ENCODE results near the gene NMB.
"Not testable (repeated sequence)": the region's sequence is repeated elsewhere in the genome, so short reads cannot be mapped to it uniquely, and the experiment has no call there.

Gene NMB

GRCh38 chr15:84654689-84655453, 3.1 kb downstream of the NMB start:
- no peak for DNase-seq

- peak; percentile 33 for DNase-seq
Observed at GRCh38 chr15:84653910-84654688, 3.9 kb downstream of the NMB start, which contains the start of gene WDR73. Gene WDR73, minus strand, starts transcription at chr15:84654283. Its CDS starts 9 bp downstream, at chr15:84654274.

- no peak for DNase-seq
Observed at GRCh38 chr15:84653584-84653909, 4.5 kb downstream of the NMB start.

DNA sequence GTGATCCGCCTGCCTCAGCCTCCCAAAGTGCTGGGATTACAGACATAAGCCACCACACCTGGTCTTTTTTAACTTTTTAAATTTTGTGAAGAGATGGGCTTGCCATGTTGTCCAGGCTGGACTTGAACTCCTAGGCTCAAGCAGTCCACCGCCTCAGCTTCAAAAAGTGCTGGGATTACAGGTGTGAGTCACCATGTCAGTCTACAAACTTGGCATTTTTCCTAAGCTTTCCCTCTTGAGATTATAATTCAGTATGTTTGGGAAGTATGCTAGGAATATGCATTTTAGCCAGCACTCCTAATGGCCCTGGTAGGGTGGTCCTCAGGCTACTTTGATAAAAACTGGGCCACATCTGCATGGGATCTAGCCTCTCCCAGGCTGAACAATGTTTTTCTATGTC, 8.3 kb downstream of the NMB start:
- no peak for DNase-seq

- DNase-seq, result no peak
Observed at GRCh38 chr15:84648539-84648938, 9.5 kb downstream of the NMB start.

DNA sequence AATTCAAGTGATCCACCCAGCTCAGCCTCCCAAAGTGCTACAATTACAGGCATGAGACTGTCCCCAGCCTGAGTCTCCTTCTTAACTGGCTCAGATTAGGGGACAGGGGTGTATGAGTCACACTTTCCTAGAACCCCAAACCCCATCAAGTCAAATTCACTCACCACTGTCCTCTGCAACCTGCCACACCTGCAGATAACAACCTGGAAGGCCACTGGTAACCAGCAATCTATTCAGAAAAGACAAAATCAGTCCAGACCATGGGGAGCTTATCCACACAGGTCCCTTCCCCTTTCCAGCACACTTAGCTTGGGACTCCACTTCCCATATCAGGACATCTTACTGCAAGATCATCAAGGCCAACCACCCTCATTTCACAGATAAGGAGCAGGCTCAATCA, 10.3 kb downstream of the NMB start:
- DNase-seq, result no peak

GRCh38 chr15:84645997-84646396, 12.0 kb downstream of the NMB start:
- no peak for DNase-seq

DNA sequence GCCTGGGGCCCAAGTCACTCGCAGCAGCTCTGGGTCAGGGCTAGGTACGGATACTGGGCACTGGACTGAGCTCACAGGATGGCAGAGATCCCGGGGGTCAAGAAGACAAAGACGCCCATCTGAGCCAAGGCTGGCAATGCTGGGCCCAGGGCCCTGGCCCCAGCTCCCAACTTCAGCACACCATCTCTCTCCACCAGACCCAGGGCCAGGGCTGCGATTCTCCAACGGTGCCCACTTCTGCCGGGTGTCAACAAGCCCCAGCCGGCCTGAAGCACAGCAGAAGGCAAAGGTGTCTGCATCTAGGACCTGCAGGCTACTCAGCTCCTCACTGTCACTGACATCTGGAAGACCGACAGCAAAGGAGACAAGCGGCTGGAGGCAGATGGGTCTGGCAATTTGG, 12.5 kb downstream of the NMB start:
- DNase-seq, result no peak

- no peak for DNase-seq
Observed at GRCh38 chr15:84643838-84644237, 14.2 kb downstream of the NMB start.

DNA sequence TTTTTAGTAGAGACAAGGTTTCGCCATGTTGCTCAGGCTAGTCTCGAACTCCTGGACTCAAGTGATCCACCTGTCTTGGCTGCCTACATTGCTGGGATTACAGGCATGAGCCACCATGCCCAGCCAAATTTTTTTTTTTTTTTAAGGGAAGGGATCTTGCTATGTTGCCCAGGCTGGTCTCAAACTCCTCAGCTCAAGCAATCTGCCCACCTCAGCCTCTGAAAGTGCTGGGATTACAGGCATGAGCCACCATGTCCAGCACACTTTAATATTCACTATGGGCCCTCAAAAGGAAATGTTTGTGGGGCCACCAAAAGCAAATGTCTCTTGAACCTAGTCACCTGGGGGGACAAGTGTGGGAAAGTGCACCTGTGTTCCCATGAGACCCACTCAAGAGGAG, 15.4 kb downstream of the NMB start:
- not testable (repeated sequence) for DNase-seq

DNA sequence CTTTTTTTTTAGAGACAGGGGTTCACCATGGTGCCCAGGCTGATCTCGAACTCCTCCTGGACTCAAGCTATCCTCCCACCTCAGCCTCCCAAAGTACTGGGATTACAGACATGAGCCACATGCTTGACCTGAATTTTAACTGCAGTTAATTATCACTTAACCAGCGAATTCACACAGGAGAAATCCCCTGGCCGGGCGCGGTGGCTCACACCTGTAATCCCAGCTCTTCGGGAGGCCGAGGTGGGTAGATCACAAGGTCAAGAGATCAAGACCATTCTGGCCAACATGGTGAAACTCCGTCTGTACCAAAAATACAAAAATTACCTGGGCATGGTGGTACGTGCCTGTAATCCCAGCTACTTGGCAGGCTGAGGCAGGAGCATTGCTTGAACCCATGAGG, 16.1 kb downstream of the NMB start:
- not testable (repeated sequence) for DNase-seq

DNA sequence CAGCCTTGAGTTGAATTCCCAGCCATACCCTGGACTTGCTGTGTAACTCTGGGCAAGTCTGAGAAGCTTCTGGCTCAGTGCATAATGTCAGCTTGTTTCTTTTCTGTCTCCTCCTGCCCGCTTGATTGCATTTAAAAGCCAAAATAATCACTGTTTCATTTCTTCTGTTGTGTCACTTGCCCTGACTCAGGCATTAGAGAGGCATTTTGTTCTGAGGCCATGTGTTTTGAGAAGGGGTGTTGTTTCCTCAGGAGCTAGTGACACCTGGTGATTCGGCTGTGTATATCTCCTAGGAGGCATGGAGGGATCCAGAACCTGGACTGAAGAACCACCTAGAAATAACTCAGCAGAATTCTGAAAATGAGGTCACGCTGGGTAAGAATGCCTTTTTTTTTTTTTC, 19.9 kb downstream of the NMB start:
- no peak for DNase-seq

DNA sequence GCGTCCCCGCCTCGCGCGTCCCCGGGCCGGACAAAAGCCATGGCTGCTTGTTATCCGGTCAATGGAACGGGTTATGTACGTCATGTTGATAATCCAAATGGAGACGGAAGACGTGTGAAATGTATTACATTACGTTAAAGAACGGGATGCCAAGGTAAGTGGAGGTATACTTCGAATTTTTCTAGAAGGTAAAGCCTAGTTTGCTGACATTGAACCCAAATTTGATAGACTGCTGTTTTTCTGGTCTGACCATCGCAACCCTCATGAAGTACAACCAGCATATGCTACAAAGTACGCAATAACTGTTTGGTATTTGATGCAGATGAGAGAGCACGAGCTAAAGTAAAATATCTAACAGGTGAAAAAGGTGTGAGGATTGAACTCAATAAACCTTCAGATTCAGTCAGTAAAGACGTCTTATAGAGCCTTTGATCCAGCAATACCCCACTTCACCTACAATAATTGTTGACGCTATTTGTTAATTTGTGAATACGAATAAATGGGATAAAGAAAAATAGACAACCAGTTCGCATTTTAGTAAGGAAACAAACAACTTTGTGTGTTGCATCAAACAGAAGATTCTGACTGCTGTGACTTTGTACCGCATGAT, 23.7 kb downstream of the NMB start:
- DNase-seq, result no peak

- no peak for DNase-seq
Observed at GRCh38 chr15:84633311-84634227, 24.4 kb downstream of the NMB start.

DNA sequence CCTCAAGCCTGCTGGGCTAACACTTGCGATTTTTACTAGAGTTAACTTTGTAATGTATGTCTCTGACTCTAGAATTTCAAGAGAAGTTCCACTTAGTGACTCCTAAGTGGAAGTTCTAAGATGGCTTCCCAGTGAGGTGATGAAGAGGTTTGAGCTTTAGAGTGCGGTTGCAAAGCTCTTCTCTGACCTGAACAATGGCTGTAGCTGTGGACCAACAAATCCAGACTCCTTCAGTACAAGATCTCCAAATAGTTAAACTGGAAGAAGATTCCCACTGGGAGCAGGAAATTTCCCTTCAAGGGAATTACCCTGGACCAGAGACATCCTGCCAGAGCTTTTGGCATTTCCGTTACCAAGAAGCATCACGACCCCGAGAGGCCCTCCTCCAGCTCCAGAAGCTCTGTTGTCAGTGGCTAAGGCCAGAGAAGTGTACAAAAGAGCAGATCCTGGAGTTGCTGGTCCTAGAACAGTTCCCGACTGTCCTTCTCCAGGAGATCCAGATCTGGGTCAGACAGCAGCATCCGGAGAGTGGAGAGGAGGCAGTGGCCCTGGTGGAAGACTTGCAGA, 26.2 kb downstream of the NMB start:
- no peak for DNase-seq

GRCh38 chr15:84629033-84629432, 29.0 kb downstream of the NMB start:
- no peak for DNase-seq

GRCh38 chr15:84625123-84625522, 32.9 kb downstream of the NMB start:
- DNase-seq, result no peak

DNA sequence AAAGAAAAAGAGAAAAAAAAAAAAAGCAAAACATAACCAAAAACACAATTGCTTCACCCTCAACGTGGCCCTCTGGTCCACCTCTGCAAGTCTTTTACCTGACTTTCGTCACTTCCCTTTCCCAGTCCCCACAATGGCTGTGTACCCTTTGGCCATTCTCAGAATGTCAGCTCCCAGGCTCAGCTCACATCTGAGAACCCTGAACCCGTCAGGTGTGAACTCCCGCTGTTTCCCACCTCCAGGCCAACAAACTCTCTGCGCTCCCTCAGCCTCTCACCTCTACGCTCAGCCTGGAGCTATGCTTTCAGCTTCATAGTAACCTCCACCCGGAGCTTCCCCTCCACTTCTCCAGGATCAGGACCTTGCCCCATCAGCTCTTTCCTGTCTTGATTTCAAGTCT, 33.6 kb downstream of the NMB start:
- no peak for DNase-seq

GRCh38 chr15:84621358-84621979, 36.5 kb downstream of the NMB start:
- DNase-seq, result no peak

- DNase-seq, result no peak
Observed at GRCh38 chr15:84620626-84621025, 37.4 kb downstream of the NMB start.

DNA sequence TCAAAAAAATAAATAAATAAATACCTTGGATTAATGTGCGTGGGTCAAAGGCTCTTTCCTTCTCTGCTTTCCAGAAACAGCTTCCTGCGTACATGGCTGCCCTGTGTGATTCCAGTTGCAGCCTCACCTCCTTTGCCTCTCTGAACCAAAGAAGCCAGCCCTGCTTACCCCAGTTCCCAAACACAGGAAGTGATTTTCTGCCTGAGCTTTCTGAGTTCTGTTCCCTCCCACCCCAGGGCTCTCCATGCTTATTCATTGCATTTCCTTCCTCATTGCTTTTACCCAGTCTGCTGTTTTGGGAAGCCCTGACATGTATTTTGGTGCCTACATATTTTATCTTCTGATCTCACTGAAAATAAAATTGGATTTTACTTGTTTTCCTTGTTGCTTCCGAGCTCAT, 41.8 kb downstream of the NMB start:
- no peak for DNase-seq

DNA sequence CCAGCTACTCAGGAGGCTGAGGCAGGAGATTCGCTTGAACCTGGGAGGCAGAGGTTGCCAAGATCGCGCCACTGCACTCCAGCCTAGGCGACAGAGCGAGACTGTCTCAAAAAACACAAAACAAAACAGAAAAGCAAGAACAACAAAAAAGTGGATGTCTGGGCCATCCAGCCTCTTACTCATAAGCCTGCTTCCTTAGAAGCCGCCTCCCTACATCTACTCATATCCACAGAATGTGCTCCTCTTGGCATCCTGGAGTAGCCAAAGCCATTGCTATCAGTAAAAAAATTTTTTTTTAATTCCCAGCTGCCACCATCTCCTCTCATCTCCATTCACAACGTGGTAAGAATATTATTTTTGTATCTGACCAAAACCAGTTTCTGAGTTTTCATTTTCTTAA, 46.4 kb downstream of the NMB start:
- no peak for DNase-seq

Data from NCI-H187 treated with DMSO at 0.1 percent for 48 hours (cell line).